Stimulated activated CD4-positive, alpha-beta T cell treated with anti-CD3 and anti-CD28 coated beads, Interleukin-12 subunit alpha, Interleukin-12 subunit beta, amount 100 ng/mL, for 48 hours (primary cell): Measurements from ENCODE around the gene GRK5.

Source experiments
- DNase-seq, 3 donors: peaks; one replicate each; pipeline ENCODE4 v3.0.0-alpha.2; 2020; ENCODE audit warnings: low read depth in 2 of 3, low spot score in 1 of 3

GRK5 gene

DNA sequence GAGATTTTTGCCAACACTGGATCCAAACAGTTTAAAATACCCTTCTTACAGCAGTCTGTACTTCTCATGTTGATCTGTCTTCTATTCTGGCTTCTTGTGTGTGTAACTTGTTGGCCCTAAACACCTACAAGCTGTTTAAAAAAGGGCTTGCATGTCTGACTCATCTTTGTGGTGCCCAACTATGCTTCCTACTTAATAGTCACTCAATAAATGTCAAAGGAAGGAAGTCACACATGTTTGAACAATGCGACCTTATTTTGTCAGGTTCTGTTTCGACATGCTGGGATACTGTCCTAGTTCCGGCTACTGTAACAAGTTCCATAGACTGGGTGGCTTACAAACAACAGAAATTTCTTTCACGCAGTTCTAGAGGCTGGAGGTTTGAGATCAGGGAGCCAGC, 9.4 kb upstream of the GRK5 start:
- no peak for DNase-seq

DNA sequence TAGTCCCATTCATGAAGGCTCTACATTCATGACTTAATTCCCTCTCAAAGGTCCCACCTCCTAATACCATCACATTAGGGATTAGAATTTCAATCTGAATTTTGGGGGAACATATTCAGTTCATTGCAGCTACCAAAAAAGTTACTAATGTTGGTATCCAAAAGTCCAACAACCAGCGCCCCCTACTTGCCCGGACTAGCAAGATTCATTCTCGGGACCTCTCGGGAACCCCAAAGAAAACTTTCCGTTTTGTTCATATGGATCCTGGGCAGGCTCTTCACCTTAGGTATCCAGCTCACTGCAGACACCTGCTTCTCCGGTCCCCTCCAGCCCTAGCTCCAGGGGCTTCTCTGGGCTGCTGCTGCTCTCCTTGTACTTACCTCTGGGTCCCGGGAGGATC, 8.9 kb upstream of the GRK5 start:
- no peak for DNase-seq

DNA sequence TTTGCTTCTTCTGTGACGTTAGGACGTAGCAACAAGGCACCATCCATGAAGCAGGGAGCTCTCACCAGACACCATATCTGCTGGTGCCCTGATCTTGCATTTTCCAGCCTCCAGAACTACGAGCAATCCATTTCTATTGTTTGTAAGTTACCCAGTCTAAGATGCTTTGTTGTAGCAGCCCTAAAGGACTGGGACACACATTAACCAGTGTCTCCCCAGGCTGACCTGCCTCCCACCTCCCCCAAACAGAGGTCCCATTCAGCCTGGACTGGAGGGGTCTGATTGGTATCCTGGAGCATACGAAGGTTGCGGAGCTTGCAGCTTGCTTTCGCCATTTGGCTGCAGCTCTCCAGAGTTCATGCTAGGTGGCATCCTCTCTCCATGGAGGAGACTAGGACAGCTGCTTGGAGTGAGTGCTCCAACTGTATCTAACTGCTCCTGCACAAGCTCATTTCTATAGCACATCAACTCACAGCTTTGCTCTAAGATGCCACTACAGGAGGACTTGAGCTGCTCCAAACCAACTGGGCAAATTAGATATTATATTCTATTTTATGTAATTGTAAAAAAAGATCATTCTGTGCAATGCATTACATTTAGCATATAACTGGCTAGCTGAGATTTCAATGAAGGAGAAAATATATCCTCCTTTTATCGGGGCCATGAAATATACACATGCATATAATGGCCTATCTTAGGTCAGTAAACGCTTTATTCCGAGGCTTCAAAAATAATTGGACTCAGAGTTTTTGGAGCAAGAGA, 8.0 kb upstream of the GRK5 start:
- no peak for DNase-seq

DNA sequence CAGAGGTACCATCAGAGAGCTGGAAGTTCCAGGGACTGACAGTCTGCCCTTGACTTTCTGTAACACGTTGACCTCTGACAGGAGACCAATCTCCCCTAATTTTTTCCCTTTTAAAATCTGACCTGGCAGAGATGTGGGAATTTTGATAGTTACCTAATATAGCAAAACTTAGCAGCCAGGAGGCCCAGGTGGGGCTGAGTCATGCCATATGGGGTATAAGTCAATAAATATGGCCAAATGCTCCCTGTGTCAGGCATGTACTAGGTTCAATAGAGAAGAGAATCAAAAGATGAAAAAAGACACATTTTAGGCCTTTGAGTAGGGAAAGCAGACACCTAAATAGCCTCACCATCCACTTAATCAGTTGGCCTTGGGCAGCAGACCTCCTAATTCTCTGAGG, 6.1 kb upstream of the GRK5 start:
- DNase-seq = no peak

DNA sequence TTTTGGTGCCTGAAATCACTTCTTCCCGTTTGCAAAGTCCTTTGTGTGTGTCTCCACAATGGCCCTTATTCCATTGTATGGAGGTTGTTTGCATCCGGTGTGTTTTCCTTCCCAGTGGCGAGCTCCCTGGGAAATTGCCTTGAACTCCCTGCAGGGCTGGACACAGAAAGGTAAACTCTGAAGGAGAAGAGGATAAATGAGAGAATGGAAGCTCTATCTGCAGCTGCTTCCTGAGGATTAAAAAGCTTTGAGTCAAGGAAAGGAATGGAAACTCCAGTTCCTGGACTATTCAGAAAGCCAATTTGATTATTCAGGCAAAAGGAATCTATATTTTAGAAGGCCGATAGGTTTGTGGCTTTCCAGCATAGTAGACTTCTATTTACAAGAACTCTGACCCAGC, 4.4 kb upstream of the GRK5 start:
- no peak for DNase-seq

DNA sequence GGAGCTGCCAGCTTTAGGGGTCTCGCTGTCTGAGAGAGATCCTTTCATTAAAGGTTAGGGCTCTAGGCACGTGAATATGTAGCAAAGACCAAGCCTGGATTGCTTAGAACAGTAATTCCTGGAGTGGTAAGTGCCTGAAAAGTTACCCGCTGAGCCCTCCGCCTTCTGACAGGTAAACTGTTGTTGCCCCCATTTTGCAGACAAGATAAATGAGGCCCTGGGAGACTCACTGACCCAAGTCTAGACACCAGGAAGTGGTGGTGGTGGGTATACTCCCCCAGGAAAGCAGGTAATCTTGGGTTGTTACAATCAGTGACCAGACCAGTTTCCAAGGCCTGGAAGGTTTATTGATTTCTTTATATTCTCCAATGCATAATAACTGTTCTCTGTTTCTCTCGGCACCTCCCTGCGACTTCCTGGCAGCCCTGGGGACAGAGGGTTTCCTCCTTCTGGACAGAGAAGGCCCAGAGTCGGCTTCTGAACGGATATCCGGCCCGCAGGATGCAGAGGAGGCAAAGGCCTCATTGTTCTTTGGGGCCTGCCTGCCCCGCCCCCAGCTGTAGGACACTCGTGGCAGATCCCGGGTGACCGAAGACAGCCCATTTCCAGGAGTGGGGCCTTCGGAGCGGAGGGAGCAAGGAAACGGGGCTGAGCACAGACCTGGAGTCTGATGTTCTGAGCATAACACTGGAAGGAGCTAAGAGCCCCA, 1.3 kb upstream of the GRK5 start:
- peak in 2 of 3 donors; percentile 27 to 40 for DNase-seq

DNA sequence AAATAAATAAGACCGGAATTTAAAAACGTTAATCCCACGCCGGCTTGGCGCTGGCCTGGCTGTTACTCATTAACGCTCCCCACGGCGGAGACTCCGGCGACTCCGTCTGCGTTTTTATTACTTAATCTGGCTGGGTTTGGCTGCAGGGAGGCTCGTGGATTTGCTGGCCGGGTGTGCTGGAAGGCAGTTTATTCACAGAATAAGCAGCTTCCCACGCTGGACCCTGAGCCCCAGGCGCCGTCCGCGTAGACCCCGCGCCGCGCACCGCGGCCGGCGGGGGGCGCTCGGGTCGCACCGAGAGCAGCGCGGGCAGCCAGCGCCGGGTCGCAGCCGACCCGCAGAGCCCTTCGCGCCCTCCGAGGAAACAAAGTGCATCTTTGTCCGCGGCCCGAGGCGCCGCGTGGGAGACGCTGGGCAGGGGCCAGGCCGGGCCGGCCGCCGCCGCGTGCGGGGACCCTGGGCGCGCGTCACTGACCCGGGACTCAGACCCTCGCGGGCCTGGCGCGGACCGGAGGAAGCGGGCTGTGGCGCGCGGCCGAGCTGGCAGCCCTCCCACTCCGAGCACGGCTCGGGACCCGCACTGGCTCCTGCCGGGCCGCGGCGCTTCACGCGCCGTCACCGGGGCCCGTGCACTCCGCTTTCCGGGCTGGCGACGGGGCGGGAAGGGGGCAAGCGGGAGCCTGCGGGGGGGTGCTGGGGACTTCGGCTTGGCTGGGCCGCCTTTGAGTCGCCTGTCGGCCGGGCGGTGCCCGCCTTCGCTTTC, 587 bp upstream of the GRK5 start:
- DNase-seq = peak in 2 of 3 donors; percentile 38 to 65

DNA sequence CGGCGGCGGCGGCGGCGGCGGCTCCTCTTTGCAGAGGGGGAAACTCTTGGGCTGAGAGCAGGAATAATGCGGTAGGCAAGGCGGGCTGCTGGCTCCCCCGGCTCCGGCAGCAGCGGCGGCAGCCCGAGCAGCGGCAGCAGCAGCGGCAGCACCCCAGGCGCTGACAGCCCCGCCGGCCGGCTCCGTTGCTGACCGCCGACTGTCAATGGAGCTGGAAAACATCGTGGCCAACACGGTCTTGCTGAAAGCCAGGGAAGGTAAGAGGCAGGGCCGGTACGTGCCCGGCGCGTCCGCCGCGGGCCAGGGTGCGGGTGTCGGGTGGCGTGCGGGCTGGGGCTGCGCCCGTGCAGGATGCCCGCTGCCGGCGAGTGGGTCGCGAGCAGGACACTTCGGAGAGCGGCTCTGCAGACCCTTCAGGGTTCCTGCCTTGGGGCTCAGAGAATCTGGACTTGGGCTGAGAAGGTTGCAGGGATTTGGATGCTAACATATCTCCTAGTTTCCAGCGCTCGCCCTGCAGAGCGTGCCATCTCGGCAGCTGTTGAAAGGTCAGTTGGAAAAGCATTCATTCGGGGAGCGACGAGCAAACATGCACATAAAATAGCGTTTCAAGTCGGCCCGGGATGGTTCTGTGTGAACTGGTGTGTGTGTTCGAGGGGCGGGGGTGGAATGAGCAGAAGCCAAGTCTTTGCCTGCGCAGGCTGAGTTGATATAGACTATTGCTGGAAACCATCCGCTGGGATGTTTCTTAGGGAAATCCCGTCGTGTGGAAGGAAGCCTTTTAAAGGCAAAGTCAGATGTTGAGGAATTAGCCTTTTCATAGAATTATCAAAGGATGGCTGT, 562 bp downstream of the GRK5 start:
- DNase-seq = peak in 2 of 3 donors; percentile 19 to 37

DNA sequence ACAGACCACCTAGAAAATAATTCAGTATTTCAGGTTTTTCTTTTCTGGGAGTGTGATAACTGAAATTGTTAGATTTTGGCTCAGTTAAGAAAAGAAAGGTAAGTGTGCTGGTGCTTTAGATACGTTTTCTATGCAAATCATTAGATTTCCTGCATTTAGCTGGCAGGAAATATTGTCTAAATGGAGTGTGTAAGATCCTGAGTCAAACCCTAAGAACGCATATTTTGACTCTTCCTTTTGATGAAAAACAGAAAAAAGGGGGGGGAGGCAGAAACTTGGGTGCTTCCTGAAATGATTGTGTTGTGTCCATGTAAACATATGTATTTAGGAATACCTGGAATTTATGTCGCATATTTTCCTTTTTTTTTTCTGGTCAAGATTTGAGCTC, 1.2 kb downstream of the GRK5 start:
- no peak for DNase-seq

DNA sequence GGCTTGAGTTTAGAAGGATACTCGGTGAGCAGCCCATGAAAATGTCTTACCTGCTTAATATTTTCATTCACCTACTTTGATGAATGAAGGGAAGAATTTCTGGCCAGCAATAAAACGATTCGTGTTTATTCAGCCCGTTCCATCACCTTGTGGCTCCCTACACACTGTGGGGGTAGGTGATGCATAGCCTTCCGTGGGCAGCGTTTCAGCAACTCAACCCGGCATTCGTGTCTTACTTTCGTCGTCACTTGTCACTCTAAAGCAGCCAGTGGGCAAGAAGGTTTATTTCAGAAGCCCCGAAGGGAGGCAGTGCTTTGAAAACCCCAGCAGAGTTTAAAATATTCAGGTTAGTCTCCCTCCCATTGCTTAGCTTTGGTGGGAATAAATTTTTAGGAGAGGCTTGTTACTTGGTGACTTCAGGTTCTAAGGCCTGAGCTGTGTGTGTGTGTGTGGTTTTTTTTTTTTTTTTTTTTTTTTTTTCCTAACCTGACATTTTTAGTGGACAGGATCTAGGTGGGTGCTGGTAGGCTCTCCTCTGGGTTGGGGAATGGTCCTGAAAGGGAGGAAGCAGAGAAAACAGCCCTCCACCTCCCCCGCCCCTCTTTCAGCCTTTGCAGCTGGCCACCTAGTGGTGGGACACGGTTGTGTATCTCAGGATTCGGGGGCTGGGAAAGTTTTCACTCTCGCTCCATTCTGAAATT, 1.8 kb downstream of the GRK5 start:
- peak in 2 of 3 donors; percentile 48 to 50 for DNase-seq

DNA sequence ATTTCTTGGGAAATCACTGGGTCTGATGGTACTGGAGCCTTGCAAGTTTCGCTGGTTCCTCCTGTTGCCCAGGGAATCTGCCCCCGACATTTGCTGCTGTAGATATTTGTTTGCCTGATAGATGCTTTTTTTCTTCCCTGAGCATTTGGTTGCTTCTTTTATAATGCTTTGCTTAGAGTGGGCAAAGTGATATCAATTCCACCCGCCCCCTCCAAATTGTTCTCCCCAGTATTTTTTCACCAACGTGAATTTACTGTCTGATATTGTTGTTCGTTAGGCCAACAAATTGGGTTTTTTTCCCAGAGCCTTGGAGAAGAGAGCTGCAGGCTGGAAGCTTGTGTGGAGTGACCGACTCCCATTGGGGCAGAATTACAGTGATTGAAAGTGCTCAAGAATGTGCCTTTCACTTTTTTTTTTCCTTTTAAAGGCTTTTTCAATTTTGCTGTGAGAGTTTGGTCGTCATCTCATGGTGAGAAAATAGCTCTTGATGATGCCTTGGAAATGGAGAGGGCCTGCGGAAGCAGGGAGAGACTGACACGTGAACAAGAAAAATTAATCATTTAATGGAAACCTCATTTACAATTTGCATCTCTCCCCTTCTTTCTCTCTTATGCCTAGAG, 2.5 kb downstream of the GRK5 start:
- no peak for DNase-seq

DNA sequence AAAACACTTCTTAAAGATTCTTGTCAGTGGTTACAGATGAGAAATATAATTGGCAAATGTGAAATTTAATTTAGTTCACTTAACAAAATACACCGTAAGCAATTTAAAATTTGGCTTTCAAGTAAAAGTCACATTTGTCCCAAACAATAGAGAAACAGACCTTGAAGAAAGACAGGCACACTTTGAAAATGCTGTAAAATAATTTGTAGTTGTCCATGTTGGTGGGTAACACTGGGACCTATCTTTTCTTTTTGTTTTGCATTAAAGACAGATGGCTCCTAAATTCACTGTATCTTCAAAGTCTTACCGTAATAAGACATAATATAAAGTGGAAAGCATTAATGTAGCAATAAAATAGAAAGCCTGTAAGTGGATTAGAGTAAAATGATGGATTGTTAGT, 3.3 kb downstream of the GRK5 start:
- DNase-seq = no peak

DNA sequence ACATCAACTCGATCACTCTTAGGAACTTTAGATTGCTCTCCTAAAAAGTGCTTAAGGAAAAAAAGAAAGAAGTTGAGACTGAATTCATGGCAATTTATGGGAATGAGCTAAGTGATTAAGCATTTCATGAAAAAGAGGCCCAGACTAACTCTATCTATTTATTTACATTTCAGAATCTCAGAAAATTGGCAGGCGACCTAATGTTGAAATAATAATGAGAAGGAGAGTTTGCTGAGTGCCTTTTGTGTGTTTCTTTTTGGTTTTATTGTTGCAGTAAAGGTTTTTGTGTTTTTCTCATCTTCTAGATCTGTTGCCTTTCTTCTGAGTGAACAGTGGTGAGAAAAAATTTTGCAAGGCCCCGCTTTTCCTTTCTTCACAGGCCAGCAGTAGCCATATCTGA, 3.8 kb downstream of the GRK5 start:
- DNase-seq = no peak

DNA sequence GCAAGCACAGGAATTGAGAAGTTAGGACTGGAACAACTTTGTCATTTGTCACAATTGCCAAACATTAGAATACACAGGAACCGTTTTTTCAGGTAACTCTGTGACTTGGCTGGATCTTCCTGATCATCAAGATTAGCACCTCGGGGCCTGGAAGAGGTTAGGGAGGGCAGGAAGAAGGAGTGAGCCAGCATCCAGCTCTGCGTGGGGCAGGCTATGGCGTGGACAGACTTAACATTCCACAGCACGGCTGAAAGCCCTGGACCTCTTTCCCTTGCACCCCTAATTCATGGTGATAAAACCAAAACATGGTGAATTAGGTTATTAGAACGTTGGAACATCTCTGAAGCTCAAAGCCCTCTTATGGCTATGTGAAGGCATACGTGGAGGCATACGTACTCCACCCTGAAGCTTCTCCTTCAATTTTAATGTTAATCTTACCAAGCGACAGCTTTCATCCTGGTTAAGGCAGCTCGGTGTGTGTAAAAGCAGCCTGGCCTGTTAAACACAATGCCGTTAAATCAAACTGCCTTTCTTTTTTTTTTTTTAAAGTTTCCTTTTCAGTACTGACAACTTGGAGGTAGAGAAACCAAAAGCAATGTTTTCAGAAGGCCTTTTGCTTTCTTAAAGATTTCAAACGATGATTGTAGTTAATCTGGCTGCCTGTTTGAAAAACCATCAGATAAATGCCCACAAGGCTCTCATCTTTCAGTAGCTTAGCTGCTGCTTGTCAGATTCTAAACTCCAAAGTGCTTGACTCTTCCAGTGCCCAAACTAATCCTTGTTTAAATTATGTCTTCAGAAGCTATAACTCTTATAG, 4.5 kb downstream of the GRK5 start:
- no peak for DNase-seq

DNA sequence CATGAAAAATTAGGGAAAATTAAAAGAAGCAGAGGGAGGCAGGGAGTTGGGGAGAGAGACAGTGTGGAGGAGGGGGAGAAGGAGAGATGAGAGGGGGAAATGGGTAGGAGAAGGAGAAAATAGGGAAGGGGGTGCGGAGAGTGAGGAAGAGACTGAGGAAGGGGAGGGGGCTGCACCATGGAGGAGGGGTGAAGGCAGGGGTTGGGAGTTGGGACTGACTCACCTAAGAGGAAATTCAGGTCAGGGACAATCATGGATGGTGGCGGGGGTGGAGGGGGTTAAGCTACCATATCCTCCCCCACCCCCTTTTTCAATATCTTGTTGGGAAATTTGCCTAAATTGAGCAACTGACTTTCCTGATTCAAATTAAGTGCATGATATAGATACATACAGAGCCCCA, 8.0 kb downstream of the GRK5 start:
- no peak for DNase-seq

DNA sequence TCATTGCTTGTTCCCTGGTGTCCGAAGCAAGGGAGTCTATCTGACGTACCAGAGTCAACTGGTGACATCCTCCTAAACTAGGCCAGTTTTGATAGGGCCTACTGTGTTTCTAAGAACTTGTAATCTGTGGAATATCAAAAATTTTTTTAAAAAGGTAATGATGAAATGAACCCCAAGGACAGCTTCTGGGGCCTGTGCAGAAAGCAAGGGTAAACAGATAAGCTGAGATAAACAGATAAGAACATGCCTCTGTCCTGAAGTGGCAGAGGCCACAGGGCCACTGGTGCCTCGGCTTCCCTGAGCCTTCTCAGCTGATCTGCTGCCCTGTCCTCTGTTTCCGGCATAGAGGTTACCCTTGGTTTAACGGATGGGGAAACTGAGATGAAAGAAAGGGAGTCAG, 8.8 kb downstream of the GRK5 start:
- DNase-seq = no peak

DNA sequence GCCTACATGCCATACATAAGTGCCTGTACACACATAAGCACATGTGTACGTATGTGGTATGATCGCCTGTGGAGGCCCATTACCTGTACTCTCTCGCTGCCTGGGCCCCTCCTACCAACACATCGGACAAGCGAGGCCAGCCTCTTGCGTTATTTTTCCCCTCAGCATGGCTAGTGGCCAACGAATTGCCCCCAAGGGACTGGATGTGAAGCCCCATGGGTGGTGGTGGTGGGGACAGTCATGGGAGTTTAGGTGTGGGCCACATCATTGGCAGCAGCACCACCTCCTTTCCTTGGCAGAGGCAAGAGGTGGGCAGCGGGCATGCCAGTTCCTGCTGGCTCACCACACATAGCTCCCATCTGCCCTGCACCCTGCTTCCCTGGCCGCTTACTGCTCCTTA, 10.0 kb downstream of the GRK5 start:
- no peak for DNase-seq

DNA sequence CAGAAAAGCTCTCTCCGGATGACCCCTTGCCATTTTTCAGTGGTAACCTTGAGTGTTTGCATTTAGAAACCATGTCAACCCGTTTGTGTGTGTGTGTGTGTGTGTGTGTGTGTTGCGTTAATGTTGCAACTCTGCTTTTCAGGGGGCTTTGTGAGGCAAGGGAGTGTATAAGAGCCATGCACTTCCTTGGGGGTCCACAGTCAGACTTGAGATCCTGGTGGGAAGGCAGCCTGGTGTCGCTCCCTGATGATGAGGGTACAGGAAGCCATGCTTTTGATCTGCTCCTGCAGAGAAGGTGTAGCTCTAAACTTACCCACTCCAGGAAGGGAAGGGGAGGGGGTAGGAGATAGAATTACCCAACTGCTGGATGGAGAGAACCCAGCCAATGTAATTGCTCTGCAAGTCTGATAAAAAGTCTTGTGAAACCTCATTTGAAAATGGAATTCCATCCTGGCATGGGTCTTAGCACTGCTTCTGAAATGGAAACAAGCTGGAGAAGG, 10.7 kb downstream of the GRK5 start:
- no peak for DNase-seq

DNA sequence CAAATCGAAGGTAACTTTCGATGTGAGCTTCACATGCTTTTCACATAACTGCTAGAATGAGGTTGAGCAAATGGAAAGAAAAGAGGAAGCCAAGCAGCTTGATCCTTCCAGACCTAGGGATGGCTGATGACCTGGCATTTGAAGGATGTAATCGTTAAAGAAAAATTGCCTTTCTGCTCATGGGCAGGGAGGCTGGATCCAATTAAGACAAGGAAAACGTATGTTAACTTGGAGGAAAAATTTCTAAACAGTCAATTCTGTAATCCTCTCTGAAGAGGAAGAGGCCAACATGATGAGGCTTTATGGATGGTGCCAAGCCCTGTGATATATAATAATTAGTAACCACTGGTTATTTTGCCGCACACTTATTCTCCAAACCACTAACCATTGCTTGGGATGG, 12.5 kb downstream of the GRK5 start:
- no peak for DNase-seq
